ENCODE results near the gene SMIM26.
A peak's percentile ranks its signal among the peaks of the same experiment; 100 is the strongest.
"Not testable (repeated sequence)": the region's sequence is repeated elsewhere in the genome, so short reads cannot be mapped to it uniquely, and the experiment has no call there.

The SMIM26 gene, protein sequence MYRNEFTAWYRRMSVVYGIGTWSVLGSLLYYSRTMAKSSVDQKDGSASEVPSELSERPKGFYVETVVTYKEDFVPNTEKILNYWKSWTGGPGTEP

DNA sequence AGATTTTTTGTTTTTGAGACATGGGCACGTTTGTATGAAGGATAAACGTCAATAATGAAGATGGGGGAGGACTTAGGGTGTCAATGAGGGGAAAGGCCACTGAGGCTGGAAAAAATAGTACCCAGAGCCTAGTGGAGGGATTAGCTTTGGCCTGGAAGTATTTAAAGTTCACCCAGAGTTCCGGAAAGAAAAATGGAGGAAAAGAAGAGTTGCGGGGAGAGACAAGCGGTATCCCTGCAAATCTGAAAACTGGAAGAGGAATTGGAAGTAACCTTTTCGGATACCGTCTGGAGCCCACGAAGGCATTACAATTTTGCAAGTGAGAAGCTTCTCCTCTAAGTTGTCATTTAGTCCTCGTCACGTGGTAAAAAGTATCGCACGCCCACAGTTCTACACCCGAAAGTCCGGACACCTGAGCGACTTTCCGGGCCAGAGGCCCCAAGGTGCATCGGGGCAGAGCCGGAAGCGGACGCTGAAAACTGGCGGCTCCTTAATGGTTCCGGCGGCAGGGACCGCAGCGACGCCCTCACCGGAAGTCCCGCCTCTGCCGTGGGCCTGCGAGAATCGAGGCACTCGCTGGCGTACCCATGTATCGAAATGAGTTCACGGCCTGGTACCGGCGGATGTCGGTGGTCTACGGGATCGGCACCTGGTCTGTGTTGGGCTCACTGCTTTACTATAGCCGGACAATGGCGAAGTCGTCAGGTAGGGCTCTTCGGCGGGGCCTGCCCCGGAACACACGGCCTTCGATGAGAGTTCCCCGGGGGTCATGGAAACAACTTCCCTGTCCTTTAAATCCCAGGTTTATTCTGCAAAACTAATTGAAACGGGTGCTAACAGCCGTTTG is at the start of gene SMIM26:
Gene SMIM26, plus strand, starts transcription at position 541 of the 847 bp plus-strand sequence. Its CDS starts 47 bp downstream, at position 588.
- peak; percentile 96 for DNase-seq

DNA sequence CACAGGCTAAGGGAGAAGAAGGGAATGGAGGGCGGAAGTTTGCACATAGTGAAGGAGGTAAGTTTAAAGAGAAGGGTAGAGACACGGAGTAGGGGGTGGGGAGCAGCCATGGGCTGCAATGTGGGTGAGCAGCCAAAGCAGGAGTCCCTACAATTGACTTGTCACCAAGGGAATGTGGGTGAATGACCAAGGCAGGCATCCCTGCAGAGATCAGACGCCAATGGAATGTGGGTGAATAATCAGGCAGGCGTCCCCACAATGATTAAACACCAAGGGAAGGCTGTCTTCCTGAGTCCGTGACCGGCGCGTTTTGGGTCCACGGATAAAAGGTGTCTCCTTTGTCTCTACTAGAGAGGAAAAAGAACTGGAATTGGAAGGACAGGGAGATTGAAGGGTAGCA is 45.2 kb upstream of the SMIM26 start:
- not testable (repeated sequence) for DNase-seq

DNA sequence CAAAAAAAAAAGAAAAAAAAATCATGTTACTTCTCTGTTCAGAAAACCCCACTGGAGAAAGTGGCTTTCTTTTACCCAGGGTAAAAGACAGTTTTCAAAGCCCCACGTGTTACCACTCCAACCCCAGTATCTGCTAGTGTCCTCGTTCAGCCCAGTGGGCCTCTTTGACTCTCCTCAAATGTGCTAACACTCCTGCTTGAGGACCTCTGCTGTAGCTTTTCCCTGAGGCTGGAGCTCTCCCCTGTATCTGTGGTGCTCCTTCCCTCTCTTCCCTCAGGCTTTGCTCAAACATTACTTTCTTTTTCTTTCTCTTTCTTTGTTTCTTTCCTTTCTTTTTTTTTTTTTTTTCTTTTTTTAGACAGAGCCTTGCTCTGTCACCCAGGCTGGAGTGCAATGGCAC is 44.2 kb upstream of the SMIM26 start:
- no peak for DNase-seq

DNA sequence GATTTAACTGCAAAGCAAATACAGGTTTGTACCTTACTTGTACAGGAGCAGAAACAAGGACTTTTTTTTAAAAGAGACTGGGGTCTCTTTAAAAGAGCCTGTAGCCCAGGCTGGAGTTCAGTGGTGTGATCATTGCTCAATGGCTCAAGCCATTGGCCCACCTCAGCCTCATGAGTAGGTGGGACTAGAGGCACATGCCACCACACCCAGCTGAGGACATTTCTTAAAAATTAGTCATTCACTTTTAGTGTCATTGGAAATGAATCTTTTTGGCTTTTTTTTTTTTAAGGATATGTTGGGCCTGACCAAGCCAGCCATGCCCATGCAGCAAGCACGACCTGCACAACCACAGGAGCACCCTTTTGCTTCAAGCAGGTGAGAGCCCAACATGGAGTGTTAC is 42.6 kb upstream of the SMIM26 start:
- no peak for DNase-seq

DNA sequence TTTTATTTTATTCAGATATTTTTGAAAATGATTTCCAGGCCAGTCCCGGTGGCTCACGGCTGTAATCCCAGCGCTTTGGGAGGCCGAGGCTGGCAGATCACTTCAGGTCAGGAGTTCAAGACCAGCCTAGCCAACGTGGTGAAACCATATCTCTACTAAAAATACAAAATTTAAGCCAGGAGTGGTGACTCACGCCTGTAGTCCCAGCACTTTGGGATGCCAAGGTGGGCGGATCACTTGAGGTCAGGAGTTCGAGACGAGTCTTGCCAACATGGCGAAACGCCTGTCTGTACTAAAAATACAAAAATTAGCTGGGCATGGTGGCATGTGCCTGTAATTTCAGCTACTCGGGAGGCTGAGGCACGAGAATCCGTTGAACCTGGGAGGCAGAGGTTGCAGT is 40.5 kb upstream of the SMIM26 start:
- not testable (repeated sequence) for DNase-seq

DNA sequence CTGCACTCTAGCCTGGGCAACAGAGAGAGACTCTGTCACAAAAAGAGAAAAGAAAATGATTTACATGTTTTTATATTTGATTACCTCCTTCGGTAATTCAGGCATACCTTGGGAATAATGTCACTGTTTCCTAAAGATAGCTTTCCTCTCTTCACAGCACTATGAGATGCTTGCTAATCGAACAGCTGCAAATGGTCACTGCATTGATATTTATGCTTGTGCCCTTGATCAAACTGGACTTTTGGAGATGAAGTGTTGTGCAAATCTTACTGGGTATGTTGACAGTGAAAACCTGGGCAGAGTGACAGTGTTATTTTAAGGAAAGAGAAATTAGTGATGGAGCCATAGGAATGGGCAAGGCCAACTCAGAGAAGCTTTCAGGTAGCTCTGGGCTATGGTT is 39.9 kb upstream of the SMIM26 start:
- DNase-seq, result no peak

DNA sequence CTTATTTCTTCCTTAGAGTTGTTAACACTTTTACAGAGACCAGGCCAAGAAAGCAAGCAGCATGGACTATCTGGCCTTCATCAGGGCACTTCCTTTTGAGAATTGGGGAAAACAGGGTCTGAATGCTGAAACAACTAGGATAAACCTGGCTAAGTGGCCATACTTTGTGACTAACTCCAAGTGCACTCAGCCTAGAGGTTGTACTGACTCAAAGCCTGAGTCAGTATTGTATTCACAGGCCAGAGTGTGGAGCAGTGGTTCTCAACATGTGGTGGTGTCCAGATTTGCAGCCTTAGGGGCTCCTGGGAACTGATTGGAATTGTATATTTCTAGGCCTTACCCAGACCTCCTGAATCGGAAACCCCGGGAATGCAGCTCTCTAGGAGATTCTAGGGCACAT is 39.4 kb upstream of the SMIM26 start:
- no peak for DNase-seq

DNA sequence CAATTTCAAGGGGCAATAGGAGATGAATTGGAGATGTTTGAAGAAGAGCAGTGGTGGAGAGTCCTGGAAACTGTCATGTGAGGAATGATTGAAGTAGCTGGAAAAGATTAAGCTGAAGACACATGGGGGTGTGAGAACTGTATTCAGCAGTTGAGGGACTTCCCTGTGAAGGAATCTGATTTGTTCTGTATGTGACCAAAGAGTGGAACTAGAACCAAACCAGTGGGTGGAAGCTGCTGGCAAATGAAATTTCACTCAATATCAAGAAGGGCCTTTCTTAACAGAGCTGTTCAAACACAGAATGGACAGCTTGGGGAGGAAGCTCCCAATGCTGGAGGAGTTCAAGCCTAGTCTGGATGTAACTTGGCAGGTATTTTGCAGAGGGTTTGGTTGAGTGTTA is 38.2 kb upstream of the SMIM26 start:
- DNase-seq, result no peak

DNA sequence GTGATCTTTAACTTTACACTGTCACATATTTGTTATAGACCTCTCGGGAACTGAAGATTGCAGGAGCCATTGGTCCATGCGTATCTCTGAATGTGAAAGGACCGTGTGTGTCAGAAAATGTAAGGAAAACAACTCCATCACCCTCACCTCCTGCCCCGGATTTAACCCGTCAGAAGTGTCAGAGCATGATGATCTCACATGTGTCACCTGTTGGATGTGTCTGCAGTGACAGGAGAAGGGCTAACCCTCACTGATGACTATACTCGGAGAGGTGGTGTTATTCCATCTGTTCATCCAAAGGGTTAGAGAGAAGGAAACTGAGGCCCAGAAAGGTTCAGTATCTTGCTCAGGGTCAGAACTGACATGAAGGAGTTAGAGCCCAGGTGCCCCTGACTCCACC is 34.6 kb upstream of the SMIM26 start:
- DNase-seq, result no peak

DNA sequence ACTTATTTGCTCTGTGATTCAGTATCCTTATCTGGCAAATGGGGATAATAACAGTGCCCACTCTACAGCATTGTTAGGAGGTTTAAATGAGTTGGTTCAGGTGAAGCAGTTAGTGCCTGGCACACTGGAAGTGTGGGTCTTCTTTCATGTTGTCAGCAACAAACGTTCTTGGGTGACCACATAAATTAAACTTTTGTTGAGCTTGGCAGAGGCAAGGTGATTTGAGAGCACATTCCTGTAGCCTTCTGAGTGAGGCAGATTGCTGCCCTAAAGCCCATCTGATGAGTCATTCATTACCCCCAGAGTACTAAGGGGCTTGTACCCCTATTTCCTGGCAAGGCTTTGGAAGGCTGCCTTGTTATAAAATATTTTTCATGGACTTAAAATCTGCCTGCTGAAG is 33.7 kb upstream of the SMIM26 start:
- DNase-seq, result no peak

DNA sequence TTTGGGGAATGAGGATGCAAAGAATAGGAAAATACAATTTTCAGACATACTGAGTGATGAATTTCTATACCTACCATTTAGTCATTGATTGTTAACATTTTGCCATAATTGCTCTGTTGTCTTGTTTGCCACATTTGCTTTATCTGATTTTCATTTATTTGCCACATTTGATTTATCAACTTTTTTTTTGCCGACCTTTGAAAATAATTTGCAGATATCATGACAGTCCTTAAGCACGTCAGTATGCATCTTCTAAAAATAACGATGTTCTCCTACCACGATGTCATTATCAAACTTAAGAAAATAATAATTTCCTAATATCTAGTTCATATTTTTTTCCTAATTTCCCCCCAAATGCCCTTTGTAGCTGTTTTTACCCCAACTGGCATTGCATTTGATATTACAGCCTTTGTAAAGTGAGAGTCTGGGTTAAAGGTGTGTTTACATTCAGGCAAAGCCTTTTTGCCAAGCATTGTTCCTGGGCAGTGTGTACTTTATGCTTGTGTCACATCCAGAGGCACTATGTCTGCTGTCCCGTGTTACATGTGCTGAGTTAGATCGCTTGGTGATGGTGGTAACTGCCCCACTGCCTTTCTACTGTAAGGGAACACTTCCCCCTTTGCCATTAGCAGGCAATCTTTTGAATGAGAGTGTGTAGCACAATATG is 33.1 kb upstream of the SMIM26 start:
- no peak for DNase-seq

DNA sequence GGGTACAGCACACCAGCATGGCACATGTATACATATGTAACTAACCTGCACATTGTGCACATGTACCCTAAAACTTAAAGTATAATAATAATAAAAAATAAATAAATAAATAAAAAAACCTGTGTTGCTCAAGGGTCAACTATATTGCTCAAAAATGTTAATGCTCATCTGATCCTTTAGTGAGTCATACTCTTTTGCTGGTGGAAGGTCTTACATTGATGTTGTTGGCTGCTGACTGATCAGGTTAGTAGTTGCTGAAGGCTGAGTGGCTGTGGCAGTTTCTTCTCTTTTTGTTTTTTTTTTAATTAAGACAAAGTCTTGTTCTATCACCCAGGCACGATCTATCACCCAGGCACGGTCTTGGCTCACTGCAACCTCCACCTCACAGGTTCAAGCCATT is 29.6 kb upstream of the SMIM26 start:
- no peak for DNase-seq

DNA sequence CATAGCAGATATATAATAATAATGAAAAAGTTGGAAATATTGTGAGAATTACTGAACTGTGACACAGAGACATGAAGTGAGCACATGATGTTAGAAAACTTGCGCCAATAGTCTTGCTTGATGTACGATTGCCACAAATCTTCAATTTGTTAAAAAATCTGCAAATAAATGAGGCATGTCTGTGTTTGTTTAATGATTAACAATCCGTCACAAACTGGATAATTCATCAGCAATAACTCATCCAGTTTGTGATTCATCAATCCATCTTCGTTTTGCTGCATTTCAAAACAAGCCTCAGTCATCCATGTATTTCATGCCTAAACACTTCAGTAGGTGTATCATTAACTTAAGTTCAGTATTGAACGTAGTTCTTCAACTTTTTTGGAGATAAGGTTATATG is 25.5 kb upstream of the SMIM26 start:
- no peak for DNase-seq

DNA sequence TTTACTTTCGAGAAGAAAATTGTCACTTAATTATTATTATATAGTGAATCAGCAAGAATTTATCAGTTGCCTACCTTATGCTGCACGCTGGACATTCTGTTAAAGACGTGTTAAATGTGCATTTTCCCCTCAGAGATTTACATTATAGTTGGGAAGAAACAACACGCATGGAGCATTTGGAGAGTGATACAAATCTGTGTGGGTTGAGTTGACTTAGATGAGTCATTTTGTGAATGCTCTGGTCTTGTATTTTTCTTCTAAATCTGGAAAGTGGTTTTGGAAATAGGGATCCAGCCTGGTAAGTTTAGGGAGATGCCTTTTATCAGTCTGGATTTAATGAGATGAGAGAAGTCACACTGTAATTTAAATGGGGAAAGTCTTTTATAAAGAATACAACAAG is 24.0 kb upstream of the SMIM26 start:
- DNase-seq, result no peak

DNA sequence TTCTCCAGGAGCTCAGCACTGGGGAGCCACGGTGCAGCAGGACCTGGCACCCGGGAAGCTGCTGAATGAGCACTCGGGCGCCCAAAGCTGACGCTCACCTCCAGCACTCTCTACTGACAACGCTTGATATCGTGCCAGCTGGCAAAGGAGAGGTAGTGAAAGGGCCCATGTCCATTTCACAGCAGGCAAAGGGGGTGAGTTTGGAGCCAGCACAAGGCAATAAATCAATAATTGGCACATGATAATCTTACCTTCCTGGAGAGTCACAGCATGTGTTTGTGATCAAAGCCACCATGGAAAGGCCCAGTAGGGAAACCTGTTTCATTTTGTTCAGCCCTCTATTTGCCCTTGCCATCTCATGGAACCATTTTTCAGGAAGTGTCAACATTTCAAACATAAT is 23.3 kb upstream of the SMIM26 start:
- no peak for DNase-seq

DNA sequence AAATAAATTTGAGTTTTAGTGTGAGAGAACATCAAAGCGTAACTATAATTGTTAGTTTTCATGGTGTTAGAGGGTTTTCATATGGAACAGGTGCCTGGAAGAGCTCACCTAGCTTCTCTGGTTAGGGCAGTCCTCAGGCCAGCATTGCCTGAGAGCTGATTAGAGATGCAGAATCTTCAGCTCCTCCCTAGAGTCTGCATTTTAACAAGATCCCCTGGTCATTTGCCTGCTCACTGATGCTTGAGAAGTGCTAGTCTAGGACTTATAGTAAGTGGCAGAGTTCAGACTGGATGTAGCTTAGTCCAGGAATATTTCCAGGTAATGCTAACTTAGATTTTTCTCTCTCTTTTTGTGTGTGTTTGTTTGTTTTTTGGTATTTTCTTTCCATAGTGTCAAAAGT is 21.7 kb upstream of the SMIM26 start:
- DNase-seq, result no peak

DNA sequence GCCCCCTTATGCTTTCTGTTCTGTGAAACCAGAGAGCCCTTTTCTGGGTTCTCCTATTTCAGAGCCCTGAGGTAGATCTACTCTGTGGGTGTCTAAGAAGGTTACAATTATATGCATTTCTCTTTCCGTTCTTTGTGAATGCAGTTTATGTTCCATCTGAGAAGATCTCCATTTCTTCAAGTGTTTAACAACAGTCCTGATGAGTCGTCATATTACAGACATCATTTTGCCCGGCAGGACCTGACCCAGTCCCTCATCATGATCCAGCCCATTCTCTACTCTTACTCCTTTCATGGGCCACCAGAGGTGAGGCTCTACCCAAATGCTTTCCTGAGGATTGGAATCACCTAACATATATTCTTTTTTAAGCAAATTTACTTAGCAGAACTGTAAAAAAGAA is 18.8 kb upstream of the SMIM26 start:
- DNase-seq, result no peak

DNA sequence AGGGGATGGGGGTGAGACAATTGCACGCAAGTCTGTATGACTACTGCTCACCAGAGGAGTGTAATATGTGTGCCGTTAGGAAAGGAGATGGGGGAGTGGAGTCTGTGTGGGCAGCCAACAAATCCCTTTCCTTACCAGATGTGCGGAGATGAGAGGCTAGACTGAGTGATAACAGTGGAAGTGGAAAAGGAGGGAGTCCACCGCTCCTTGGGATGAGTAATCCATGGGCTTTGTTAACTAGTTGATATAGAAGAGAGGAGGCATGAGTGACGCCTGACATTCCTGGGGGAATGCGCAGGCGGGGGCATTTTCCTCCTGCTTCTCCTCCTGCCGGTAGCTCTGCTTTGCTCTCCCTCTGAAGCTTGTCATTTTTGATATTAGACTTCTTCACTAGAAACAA is 13.5 kb upstream of the SMIM26 start:
- no peak for DNase-seq

DNA sequence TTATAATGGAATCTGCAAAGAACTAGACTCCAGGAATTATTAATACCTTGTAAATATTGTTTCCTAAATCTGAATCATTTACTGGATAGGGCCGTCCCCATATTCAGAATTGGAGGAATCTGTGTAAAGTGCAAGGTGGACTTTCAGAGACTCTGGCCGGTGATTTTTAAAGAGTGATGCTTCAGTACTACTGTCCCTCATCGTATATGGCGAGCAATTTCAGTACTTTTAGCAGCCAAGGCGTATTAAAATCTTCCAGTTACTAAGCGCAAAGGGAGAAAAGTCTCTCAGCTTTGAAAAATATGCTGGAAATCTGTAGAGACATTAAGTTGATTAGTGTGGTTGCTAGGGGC is 483 bp downstream of the SMIM26 start:
- DNase-seq, result no peak

DNA sequence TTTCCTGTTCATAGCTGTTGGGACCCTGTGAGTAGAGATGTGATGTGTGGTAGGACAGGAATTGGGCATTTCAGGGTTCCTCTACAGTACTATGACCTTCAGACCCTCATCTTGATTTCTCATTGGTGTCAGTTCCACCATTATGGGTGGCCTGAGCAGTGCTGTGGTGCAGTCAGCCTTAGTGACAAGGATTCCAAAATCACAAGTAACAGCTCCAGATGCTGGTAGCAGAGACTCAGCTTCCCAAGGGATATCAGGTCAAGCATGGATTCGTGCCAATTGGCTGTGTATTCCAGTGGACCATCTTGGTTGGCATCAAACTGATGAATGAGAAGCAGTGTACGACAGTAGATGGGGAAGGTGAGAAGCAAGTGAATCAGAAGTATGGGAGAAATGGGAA is 3.8 kb downstream of the SMIM26 start:
- no peak for DNase-seq

DNA sequence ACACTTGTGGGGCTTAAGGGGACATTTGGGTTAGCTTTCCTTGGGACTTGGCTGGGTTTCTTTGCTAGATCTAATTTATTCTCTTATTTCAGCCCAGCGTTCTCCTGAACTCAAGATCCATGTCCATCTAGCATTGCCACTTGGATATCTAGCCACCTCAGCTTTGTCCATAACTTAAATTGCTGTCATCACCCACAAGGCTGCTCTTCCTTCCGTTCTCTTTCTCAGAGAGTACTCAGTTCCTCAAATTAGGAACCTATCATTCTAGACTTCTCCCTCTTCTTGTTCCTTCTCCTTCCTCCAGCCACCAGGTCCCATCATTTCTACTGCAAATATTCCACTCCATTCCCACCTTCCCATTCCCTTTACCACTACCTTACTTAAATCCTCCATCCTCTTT is 4.3 kb downstream of the SMIM26 start:
- DNase-seq, result no peak

DNA sequence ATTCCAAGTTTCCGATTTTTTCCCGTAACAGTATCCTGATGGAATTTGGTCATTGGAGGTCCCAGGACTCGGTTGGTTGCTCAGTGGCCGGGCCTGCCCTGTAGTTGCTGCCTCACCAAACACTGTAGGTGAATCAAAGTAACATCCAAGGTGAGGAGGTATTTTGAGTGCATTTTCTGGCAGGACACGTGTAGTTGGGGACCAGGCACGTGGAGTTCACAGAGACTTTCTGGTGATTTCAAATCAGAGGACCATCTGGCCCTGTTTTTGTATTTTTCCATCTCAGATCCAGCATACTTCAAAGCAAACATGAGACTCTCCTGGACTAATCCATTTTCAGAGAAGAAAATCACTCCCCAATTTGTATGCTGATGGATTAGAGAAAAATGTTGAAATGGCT is 10.7 kb downstream of the SMIM26 start:
- no peak for DNase-seq

DNA sequence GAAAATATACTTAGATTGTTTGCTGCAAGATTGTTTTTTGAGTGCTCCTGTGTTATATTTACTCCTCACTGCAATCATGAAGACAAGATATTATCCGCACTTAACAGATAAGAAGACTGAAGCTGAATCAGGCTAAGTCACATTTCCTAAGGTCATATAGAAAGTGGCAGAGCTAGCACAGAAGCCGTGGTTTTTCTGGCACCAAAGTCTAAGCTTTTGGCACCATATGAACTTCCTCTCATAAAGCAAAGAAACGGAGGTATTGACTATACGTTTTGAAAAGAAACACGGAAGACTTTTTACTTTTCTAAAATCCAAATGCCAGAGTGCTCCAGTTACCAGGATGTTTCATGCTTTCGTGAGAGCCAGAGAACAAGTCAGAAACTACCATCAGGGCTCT is 11.3 kb downstream of the SMIM26 start:
- DNase-seq, result no peak

DNA sequence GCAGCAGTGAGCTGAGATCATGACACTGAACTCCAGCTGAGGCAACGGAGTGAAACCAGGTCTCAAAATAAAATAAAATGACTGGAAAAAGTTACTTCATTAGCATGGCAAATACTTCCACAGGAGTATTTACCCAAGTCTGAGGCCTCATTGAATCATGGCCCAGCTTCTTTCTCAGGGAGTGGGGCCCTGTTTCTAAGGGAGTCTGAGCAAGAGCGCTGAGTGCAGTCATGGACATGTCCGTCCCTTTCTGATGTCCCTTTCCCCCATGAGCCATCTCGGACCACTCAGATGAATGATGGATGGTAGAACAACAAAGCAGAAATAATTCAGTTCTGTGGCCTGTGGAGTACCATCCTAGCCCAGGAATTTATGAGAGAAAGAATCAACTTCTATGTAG is 12.8 kb downstream of the SMIM26 start:
- no peak for DNase-seq

DNA sequence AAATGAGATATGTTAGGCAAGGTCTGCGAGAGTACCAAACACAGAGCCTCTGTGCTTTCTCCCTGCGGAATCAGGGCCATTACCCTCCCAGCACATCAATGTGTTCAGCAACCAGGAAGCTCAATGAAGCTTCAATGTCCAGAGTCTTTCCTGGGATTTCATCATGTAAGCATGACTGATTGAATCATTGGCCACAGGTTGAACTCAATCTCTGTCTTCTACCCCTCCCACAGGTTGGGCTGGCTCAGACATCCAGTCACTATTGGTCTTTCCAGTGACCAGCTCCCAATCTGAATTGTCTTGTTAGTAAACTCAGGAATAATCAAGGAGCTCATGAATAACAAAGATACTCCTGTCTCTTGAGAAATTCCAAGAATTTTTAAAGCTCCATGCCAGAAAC is 17.9 kb downstream of the SMIM26 start:
- DNase-seq, result no peak
